HL-60 (cell line): Measurements from ENCODE around the gene GAK.

Experiments
- DNase-seq, 2 experiments: peaks; one replicate each; pipeline ENCODE4 v3.0.0-alpha.2; 2010 to 2020; ENCODE audit warnings: low read depth in 1 of 2, low spot score in 1 of 2
- H3K27ac ChIP-seq: fragments of 250-450 bp; sonication (Bioruptor Pico); replicated peaks from 2 replicates; pipeline ENCODE4 v1.5.1; 2020; ENCODE audit warnings: mild to moderate bottlenecking, moderate library complexity
- H3K27me3 ChIP-seq: fragments of 250-450 bp; sonication (Bioruptor Pico); 2 replicates; pipeline ENCODE4 v1.5.1; 2021; ENCODE audit warnings: mild to moderate bottlenecking, moderate library complexity; ENCODE audit not compliant: insufficient read depth, poor library complexity, severe bottlenecking
- H3K4me3 ChIP-seq: replicated peaks from 2 replicates; pipeline ENCODE4 v1.5.1; 2011; ENCODE audit warnings: mild to moderate bottlenecking, control low read depth, low read length; ENCODE audit not compliant: insufficient read depth
- CTCF ChIP-seq: IDR thresholded peaks from one replicate; pipeline ENCODE4 v1.5.1; 2011; ENCODE audit warnings: low read length, control low read depth, inconsistent platforms; ENCODE audit not compliant: insufficient read depth
- GABPA ChIP-seq: IDR thresholded peaks from 2 replicates; pipeline ENCODE4 v1.6.1; 2012; ENCODE audit warnings: low read depth
- POLR2AphosphoS5 ChIP-seq: IDR thresholded peaks from 2 replicates; pipeline ENCODE4 v1.6.1; 2012; ENCODE audit warnings: low read depth
- REST ChIP-seq: IDR thresholded peaks from 2 replicates; pipeline ENCODE4 v1.6.1; 2012; ENCODE audit warnings: low read depth; ENCODE audit not compliant: insufficient replicate concordance
- SPI1 ChIP-seq: IDR thresholded peaks from 2 replicates; pipeline ENCODE4 v1.6.1; 2012; ENCODE audit warnings: low read depth, mild to moderate bottlenecking, borderline replicate concordance

GAK gene

DNA sequence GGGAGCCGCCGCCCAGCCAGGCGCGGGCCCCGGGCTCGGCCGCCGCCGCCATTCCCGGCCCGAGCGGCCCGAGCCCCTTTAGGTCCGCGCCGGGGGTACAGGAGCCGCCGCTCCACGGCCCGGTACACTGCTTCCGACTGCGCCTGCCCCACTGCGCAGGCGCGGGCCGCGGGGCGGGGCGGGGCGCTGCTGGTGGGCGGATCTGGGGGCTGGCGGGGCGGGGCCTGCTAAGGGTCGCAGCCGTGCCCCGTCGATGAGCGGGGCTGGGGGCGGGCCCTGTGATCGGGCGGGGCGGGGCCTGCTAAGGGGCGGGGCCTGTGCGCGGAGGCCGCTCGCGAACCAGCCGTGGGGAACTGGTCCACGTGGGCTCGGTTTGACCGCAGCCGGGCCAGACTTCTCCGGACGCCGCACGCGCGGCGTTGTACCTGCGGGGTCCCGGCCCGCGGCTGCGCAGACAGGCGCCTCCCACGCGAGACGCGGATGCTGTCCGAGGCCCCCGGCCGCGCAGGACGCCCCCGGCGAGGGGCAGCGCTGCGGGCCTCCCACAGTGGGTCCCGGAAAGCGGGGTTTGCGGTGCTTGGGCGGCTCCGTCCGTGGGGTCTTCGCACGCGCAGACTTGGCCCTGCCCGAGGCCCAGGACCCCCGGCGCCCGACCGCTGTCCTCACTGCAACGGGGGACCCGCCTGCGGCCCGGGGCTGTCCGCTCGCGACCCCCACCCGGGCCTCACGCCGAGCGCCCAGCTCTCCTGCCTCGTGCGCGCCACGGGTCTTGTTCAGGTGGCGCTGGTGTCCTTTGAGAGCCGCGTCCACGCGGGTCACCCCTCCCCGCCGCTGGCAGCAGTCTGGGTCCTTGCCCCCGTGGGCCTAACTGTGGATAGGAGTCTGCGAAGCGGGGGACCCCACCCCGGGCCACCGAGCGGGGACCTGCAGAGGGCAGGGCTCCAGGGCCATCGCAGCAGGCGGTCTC lies 41.6 kb upstream of the GAK start, which contains the start of gene DGKQ:
TSS of gene DGKQ (minus strand) at position 139 of the 967 bp plus-strand sequence. CDS start at position 52, 87 bp downstream.
- peak within 1 kb of the TSS; percentile 67 for H3K4me3 ChIP-seq
- no peak for TF ChIP-seq GABPA
- no peak for TF ChIP-seq POLR2AphosphoS5
- no peak for TF ChIP-seq REST
- no peak for TF ChIP-seq CTCF
- TF ChIP-seq SPI1: no peak
- no peaks in the 10 kb centered on the region for H3K27me3 ChIP-seq
- DNase-seq: peak; percentile 68 to 79
- H3K27ac ChIP-seq: no peak within 1 kb of the TSS

- TF ChIP-seq CTCF (no peak), REST (no peak), GABPA (no peak), POLR2AphosphoS5 (no peak), SPI1 (no peak)
- Histone ChIP-seq H3K27ac (no peak overlapping the region), H3K4me3 (peak overlapping the region; percentile 67), H3K27me3 (no peaks in the 10 kb centered on the region)
- peak in 1 of 2 experiments; percentile 29 for DNase-seq
Measured at GRCh38 chr4:972651-973424, 40.7 kb upstream of the GAK start.

DNA sequence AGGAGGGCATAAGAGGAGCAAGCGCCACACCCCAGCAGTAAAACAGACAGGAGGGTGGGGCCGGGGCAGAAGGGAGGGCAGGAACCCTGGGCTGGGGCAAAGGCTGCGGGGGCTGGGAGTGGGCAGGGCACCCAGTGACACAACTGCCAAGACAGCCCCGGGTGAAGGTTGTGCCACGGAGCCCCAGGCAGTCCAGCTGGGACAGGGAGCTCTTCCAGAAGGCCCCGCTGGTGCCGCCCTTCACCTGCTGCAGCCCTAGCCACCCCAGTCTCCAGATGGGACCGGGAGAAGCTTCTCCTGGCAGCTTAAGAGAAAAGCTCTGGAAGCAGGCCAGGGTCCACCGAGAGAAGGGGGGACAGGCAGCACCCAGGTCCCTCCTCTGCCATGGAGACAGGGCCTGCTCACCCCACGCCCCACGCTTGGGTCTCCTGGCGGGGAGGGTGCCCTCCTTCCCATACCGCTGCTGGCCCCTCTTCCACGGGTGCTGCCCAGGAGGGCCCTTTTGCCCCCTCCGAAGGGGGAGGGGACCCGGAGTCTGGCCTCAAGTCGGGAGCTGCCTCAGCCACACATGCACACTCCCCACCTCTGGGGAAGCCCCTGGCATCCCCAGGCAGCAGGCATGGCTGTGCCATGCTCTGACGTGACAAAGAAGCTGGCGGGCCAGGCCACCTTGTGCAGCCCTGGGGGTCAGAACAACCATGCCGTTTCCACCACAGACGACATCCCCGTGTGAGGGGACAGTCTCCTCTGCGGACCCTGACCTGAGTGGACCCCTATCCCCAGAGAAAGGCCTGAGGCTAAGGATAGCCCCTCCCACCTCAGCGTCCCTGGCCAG lies 39.8 kb upstream of the GAK start:
- H3K27ac ChIP-seq: no peak overlapping the region
- H3K4me3 ChIP-seq: no peak overlapping the region
- H3K27me3 ChIP-seq: no peaks in the 10 kb centered on the region
- TF ChIP-seq REST (no peak), SPI1 (no peak), POLR2AphosphoS5 (no peak), CTCF (no peak), GABPA (no peak)
- DNase-seq: no peak
